H1 (cell line): Measurements from ENCODE around the gene ARHGAP26. TPM values are rescaled to one million over a fixed set of nuclear protein-coding genes. Genes with fewer than 3 reads are reported as not detected.

ENCODE experiments used
- CTCF ChIA-PET: fragments of 300-600 bp; sonication (Branson Sonifier 250); formaldehyde crosslinking; loops from one replicate; lab custom pipeline; 2021; ENCODE audit not compliant: partially characterized antibody; lab: Charles Lee
- POLR2A ChIA-PET: fragments of 300-600 bp; sonication (Branson Sonifier 250); formaldehyde crosslinking; loops from one replicate; lab custom pipeline; 2021; ENCODE audit warnings: inconsistent platforms; ENCODE audit not compliant: partially characterized antibody; lab: Charles Lee
- DNase-seq, 2 experiments: peaks; one replicate each; pipeline versions ENCODE4 v3.0.0 to v3.0.0-alpha.2; 2010 to 2022; ENCODE audit warnings: low spot score in 2 of 2, low read depth in 1 of 2, mixed read lengths in 1 of 2
- FAIRE-seq: peaks from 2 replicates; lab custom pipeline; 2011; peaks lifted over from hg19 to GRCh38; lab: Jason Lieb, UNC
- H2AFZ ChIP-seq: 2 replicates; pipeline ENCODE4 v1.8.1; 2012; ENCODE audit warnings: low read length, inconsistent platforms
- H2AK5ac ChIP-seq: 2 replicates; pipeline ENCODE4 v1.6.1; 2013; ENCODE audit warnings: low read depth, low read length
- H2BK120ac ChIP-seq: replicated peaks from 2 replicates; pipeline ENCODE3; 2013; ENCODE audit warnings: low read depth, low read length, inconsistent platforms
- H2BK12ac ChIP-seq: 2 replicates; pipeline ENCODE4 v1.6.1; 2013; ENCODE audit warnings: low read depth, low read length
- H2BK15ac ChIP-seq: 2 replicates; pipeline ENCODE4 v1.6.1; 2013; ENCODE audit warnings: low read length
- H2BK20ac ChIP-seq: 2 replicates; pipeline ENCODE4 v1.6.1; 2013; ENCODE audit warnings: low read length
- H2BK5ac ChIP-seq: 2 replicates; pipeline ENCODE4 v1.6.1; 2013; ENCODE audit warnings: low read depth, low read length
- H3K14ac ChIP-seq: 2 replicates; pipeline ENCODE4 v1.6.1; 2013; ENCODE audit warnings: inconsistent platforms; ENCODE audit not compliant: insufficient read length
- H3K18ac ChIP-seq: 2 replicates; pipeline ENCODE4 v1.6.1; 2013; ENCODE audit warnings: low read length; ENCODE audit errors: extremely low read depth
- H3K23ac ChIP-seq: 2 replicates; pipeline ENCODE4 v1.6.1; 2013; ENCODE audit warnings: inconsistent platforms; ENCODE audit not compliant: insufficient read length
- H3K23me2 ChIP-seq: 2 replicates; pipeline ENCODE4 v1.6.1; 2013; ENCODE audit warnings: low read depth, low read length
- H3K27ac ChIP-seq: 2 replicates; pipeline ENCODE4 v1.6.1; 2011; ENCODE audit warnings: low read depth, low read length, inconsistent platforms
- H3K27me3 ChIP-seq, 4 experiments: replicated peaks in 1 of 4; 1 replicate in 1 of 4; 2 replicates in 3 of 4; pipeline versions ENCODE4 v1.6.1 to v1.8.1; 2011 to 2013; ENCODE audit warnings: low read length in 3 of 4, mild to moderate bottlenecking in 3 of 4, inconsistent platforms in 2 of 4, mixed read lengths in 2 of 4, moderate library complexity in 1 of 4; ENCODE audit not compliant: control insufficient read depth in 3 of 4, insufficient read depth in 3 of 4; ENCODE audit errors: extremely low read depth in 1 of 4
- H3K36me3 ChIP-seq, 4 experiments: 2 replicates each; pipeline versions ENCODE4 v1.6.1 to v1.8.1; 2011 to 2013; ENCODE audit warnings: mild to moderate bottlenecking in 4 of 4, low read length in 3 of 4, moderate library complexity in 2 of 4, control low read depth in 1 of 4, inconsistent platforms in 1 of 4; ENCODE audit not compliant: insufficient read depth in 4 of 4, control insufficient read depth in 2 of 4
- H3K4ac ChIP-seq: replicated peaks from 2 replicates; pipeline ENCODE3; 2013; ENCODE audit warnings: low read length, low read depth, mixed read lengths, inconsistent platforms; ENCODE audit not compliant: insufficient read length
- H3K4me1 ChIP-seq, 4 experiments: replicated peaks in 1 of 4; 1 replicate in 1 of 4; 2 replicates in 3 of 4; pipeline versions ENCODE4 v1.6.1 to v1.8.1; 2011 to 2013; ENCODE audit warnings: low read length in 3 of 4, inconsistent platforms in 2 of 4, mixed read lengths in 1 of 4; ENCODE audit not compliant: insufficient read depth in 4 of 4, control insufficient read depth in 3 of 4
- H3K4me2 ChIP-seq, 2 experiments: 2 replicates each; pipeline versions ENCODE4 v1.6.1 to v1.8.1; 2011 to 2013; ENCODE audit warnings: low read depth in 2 of 2, low read length in 2 of 2, control low read depth in 1 of 2, inconsistent platforms in 1 of 2, mild to moderate bottlenecking in 1 of 2; ENCODE audit not compliant: insufficient read depth in 1 of 2
- H3K4me3 ChIP-seq, 4 experiments: fragments of 200-600, 300-600 bp in 1 of 4; sonication (generic), shearing (Covaris generic), sonication (Bioruptor Twin) in 1 of 4; 2 replicates each; pipeline versions ENCODE4 v1.5.1 to v1.8.1; 2011 to 2016; ENCODE audit warnings: low read length in 4 of 4, low read depth in 3 of 4, control low read depth in 2 of 4, inconsistent platforms in 2 of 4, mild to moderate bottlenecking in 2 of 4, mixed read lengths in 1 of 4, moderate library complexity in 1 of 4; ENCODE audit not compliant: insufficient read depth in 2 of 4; ENCODE audit errors: extremely low read depth in 1 of 4
- H3K56ac ChIP-seq: replicated peaks from 2 replicates; pipeline ENCODE3; 2013; ENCODE audit warnings: low read depth, mild to moderate bottlenecking, mixed read lengths, low read length, inconsistent platforms; ENCODE audit not compliant: insufficient read length
- H3K79me1 ChIP-seq: 2 replicates; pipeline ENCODE4 v1.6.1; 2013; ENCODE audit warnings: low read depth, low read length, control low read depth
- H3K79me2 ChIP-seq, 2 experiments: 2 replicates each; pipeline versions ENCODE4 v1.6.1 to v1.8.1; 2012 to 2013; ENCODE audit warnings: low read length in 2 of 2, mild to moderate bottlenecking in 2 of 2, inconsistent platforms in 1 of 2; ENCODE audit not compliant: insufficient read depth in 2 of 2, control insufficient read depth in 1 of 2
- H3K9ac ChIP-seq, 4 experiments: replicated peaks in 1 of 4; 1 replicate in 1 of 4; 2 replicates in 3 of 4; pipeline versions ENCODE4 v1.6.1 to v1.8.1; 2011 to 2013; ENCODE audit warnings: low read depth in 3 of 4, low read length in 3 of 4, control low read depth in 2 of 4, mild to moderate bottlenecking in 2 of 4, moderate library complexity in 2 of 4, inconsistent platforms in 1 of 4; ENCODE audit errors: extremely low read depth in 1 of 4
- H3K9me3 ChIP-seq, 2 experiments: 2 replicates each; pipeline versions ENCODE4 v1.6.1 to v1.8.1; 2012 to 2013; ENCODE audit warnings: mild to moderate bottlenecking in 2 of 2, moderate library complexity in 2 of 2, control low read depth in 1 of 2, inconsistent platforms in 1 of 2, low read depth in 1 of 2, low read length in 1 of 2, mixed read lengths in 1 of 2; ENCODE audit not compliant: insufficient read depth in 2 of 2
- H4K20me1 ChIP-seq, 2 experiments: replicated peaks in 1 of 2; 2 replicates each; pipeline versions ENCODE3 to v1.8.1; 2011 to 2013; ENCODE audit warnings: inconsistent platforms in 2 of 2, low read length in 2 of 2, mild to moderate bottlenecking in 1 of 2; ENCODE audit not compliant: insufficient read depth in 2 of 2, control insufficient read depth in 1 of 2
- H4K5ac ChIP-seq: 2 replicates; pipeline ENCODE4 v1.6.1; 2013; ENCODE audit warnings: low read length, low read depth, mixed read lengths, inconsistent platforms; ENCODE audit not compliant: insufficient read length
- H4K8ac ChIP-seq: 2 replicates; pipeline ENCODE4 v1.8.0; 2013; ENCODE audit warnings: mild to moderate bottlenecking, moderate library complexity, low read length, inconsistent platforms; ENCODE audit not compliant: insufficient read depth; ENCODE audit errors: extremely low read depth
- H4K91ac ChIP-seq: replicated peaks from 2 replicates; pipeline ENCODE3; 2013; ENCODE audit warnings: low read length, mixed read lengths, inconsistent platforms; ENCODE audit not compliant: insufficient read length
- ATF3 ChIP-seq: IDR thresholded peaks from 2 replicates; pipeline ENCODE4 v1.6.1; 2011; ENCODE audit warnings: low read depth, mild to moderate bottlenecking, low read length; ENCODE audit not compliant: insufficient read depth
- BCL11A ChIP-seq, 2 experiments: IDR thresholded peaks; one replicate each; pipeline ENCODE4 v1.6.1; 2011; ENCODE audit warnings: low read depth in 2 of 2, low read length in 2 of 2, mild to moderate bottlenecking in 2 of 2
- KDM1A ChIP-seq: fragments of 200-600, 300-600 bp; sonication (generic); IDR thresholded peaks from 2 replicates; pipeline ENCODE4 v1.7.1; 2016; ENCODE audit warnings: mild to moderate bottlenecking, low read length, borderline replicate concordance
- SIN3A ChIP-seq, 2 experiments: IDR thresholded peaks in 1 of 2; conservative IDR thresholded peaks in 1 of 2; 2 replicates each; pipeline ENCODE4 v1.6.1; 2011 to 2012; ENCODE audit warnings: low read length in 2 of 2, improper control_type of control experiment in 1 of 2, low read depth in 1 of 2, mild to moderate bottlenecking in 1 of 2
- YY1 ChIP-seq: IDR thresholded peaks from 2 replicates; pipeline ENCODE4 v1.6.1; 2011; ENCODE audit warnings: low read depth, mild to moderate bottlenecking, low read length
- WGBS, 2 experiments: shearing (Covaris generic) in 1 of 2; methylation state at CpG; one replicate each; pipeline versions ENCODE4 v1.1.6 to v1.1.7; 2013 to 2015; ENCODE audit warnings: low lambda C conversion rate in 2 of 2, mixed read lengths in 2 of 2, inconsistent platforms in 1 of 2, low coverage in 1 of 2, missing lambda C conversion rate in 1 of 2; ENCODE audit not compliant: insufficient replicate concordance in 2 of 2, insufficient coverage in 1 of 2, insufficient read length in 1 of 2; ENCODE audit errors: extremely low coverage in 1 of 2, missing lambda C conversion rate in 1 of 2; 5-methylcytosine and 5-hydroxymethylcytosine counted together
- polyA plus RNA-seq, 7 experiments: library from polyadenylated mRNA; depleted of rRNA in 3 of 7; stranded (reverse) in 5 of 7; unstranded in 2 of 7; fragments of >200 nt in 5 of 7; fragments of 200-250 nt in 2 of 7; gene quantifications; 1 replicate in 5 of 7; 2 replicates in 1 of 7; 4 replicates in 1 of 7; pipeline versions ENCODE4 v1.2.1 to v1.2.3, GENCODE V29; 2011 to 2013; ENCODE audit warnings: missing spikeins in 2 of 7, mixed read lengths in 2 of 7
- total RNA-seq: library from RNA; stranded (reverse); fragmentation: NEBNext Ultra II Directional; extraction: Animal tissue kit (Norgen Biotek cat#: 25700); gene quantifications from 2 replicates; pipeline ENCODE4 v1.2.1, GENCODE V29; 2021

Gene ARHGAP26
- total and polyA plus RNA-seq, 2 of the 8 experiments (the other 6 are each of a cell fraction or from before 2014, with no cell fraction given), result 7.1 to 24.8 TPM

DNA sequence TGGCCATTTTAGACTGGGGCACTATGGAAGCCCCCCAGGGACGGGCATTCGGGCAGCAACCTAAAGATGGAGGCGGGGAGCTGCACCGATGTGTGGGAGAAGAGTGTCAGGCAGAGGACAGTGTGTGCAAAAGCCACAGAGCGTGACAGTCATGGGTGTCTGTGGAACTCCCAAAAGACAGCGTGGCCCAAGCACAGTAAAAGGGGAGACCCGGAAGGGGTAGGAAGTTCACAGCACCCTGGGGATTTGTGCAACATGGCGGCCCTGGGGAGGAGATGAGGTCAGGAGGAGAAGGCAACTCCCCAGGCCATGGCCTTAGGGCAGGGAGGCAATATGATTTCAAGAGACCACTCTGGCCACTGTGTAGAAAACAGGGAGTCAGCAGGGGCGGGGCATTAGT is 45.4 kb upstream of the ARHGAP26 start:
- H2BK120ac ChIP-seq, result no peak overlapping the region
- H2AK5ac ChIP-seq, result no peak overlapping the region
- peaks cover 0 to 5% (median 1%) of the 10 kb centered on the region in 4 experiments; a peak in 3 of 7 replicates for H3K4me1 ChIP-seq
- H3K27me3 ChIP-seq, result no peaks in the 10 kb centered on the region; a peak in 1 of 7 replicates
- no peak overlapping the region for H3K4me2 ChIP-seq
- ChIA-PET POLR2A (interaction anchor here (1.4 kb wide), 1 partner anchor 9 kb away, joined by 3 read pairs; no protein-coding TSS in a partner anchor), CTCF (interaction anchor here (1.0 to 15.0 kb wide), 6 partner anchors 12 to 197 kb away, joined by 3 to 627 read pairs (median 20); no protein-coding TSS in a partner anchor)
- H3K56ac ChIP-seq, result no peak overlapping the region
- TF ChIP-seq ATF3 (no peak), KDM1A (no peak), YY1 (no peak), SIN3A (conservative IDR thresholded peaks at IDR 0.05 in 1 of 2, IDR thresholded peaks at IDR 0.05 in 1 of 2; ENCODE audit: low read depth in 1 of 2, low read length in 2 of 2) (no peak), BCL11A (IDR thresholded peaks at IDR 0.05; ENCODE audit: low read depth in 2 of 2, low read length in 2 of 2) (no peak)
- DNase-seq, result no peak
- no peak overlapping the region for H3K4me3 ChIP-seq
- H3K36me3 ChIP-seq, result no peaks in the 10 kb centered on the region; a peak in 1 of 8 replicates
- H3K18ac ChIP-seq, result no peak overlapping the region
- H3K79me1 ChIP-seq, result no peaks in the 10 kb centered on the region
- H3K14ac ChIP-seq, result no peak overlapping the region
- no peak overlapping the region for H2BK20ac ChIP-seq
- H4K20me1 ChIP-seq, result no peaks in the 10 kb centered on the region
- no peaks in the 10 kb centered on the region for H3K9me3 ChIP-seq
- no peak overlapping the region for H4K91ac ChIP-seq
- no peak for FAIRE-seq
- H3K4ac ChIP-seq, result no peak overlapping the region
- no peak overlapping the region for H3K27ac ChIP-seq
- H2BK12ac ChIP-seq, result no peak overlapping the region
- H3K9ac ChIP-seq, result no peak overlapping the region
- H4K5ac ChIP-seq, result no peak overlapping the region
- H3K23ac ChIP-seq, result no peak overlapping the region
- H4K8ac ChIP-seq, result no peak overlapping the region
- H3K23me2 ChIP-seq, result no peaks in the 10 kb centered on the region; the same call in 1 of the 2 replicates
- H3K79me2 ChIP-seq, result no peaks in the 10 kb centered on the region
- H2BK5ac ChIP-seq, result no peak overlapping the region
- no peak overlapping the region for H2AFZ ChIP-seq
- 84% methylated on average over 9 of the region's 9 CpGs; no CpG with 5 or more reads in 1 of the 2 experiments for WGBS, 2 experiments
- no peak overlapping the region for H2BK15ac ChIP-seq
